Immature natural killer cell (primary cell): Measurements from ENCODE around the gene TCIRG1. TPM values are rescaled to one million over a fixed set of nuclear protein-coding genes. Genes with fewer than 3 reads are reported as not detected.
"Not testable (repeated sequence)": the region's sequence is repeated elsewhere in the genome, so short reads cannot be mapped to it uniquely, and the experiment has no call there.

Experiments
- DNase-seq, 3 donors: peaks; one replicate each; pipeline ENCODE4 v3.0.0; 2022; ENCODE audit warnings: mixed read lengths in 1 of 3
- H3K27ac Mint-ChIP-seq, 6 donors: one replicate each; pipeline ENCODE4 v1.8.0; 2020; ENCODE audit warnings: mixed read lengths in 6 of 6, mild to moderate bottlenecking in 5 of 6, inconsistent platforms in 4 of 6, moderate library complexity in 3 of 6
- H3K27me3 Mint-ChIP-seq, 3 donors: one replicate each; pipeline ENCODE4 v1.8.0; 2020 to 2021; ENCODE audit warnings: low read depth in 3 of 3, mild to moderate bottlenecking in 3 of 3, mixed read lengths in 3 of 3, moderate library complexity in 3 of 3, inconsistent platforms in 1 of 3
- H3K36me3 Mint-ChIP-seq, 3 donors: one replicate each; pipeline ENCODE4 v1.8.0; 2020; ENCODE audit warnings: mixed read lengths in 3 of 3, inconsistent platforms in 2 of 3, mild to moderate bottlenecking in 2 of 3
- H3K4me1 Mint-ChIP-seq, 2 donors: one replicate each; pipeline ENCODE4 v1.8.0; 2020; ENCODE audit warnings: inconsistent platforms in 2 of 2, mild to moderate bottlenecking in 2 of 2, mixed read lengths in 2 of 2, moderate library complexity in 1 of 2
- H3K4me3 Mint-ChIP-seq, 5 donors: one replicate each; pipeline ENCODE4 v1.8.0; 2020; ENCODE audit warnings: mild to moderate bottlenecking in 5 of 5, mixed read lengths in 5 of 5, inconsistent platforms in 3 of 5, moderate library complexity in 3 of 5
- H3K9me3 Mint-ChIP-seq, 6 donors: one replicate each; pipeline ENCODE4 v1.8.0; 2020; ENCODE audit warnings: mild to moderate bottlenecking in 6 of 6, mixed read lengths in 6 of 6, inconsistent platforms in 4 of 6, moderate library complexity in 3 of 6
- polyA plus RNA-seq, 3 donors: library from polyadenylated mRNA; unstranded; fragments of 300-500 nt; fragmentation: Illumina TruSeq; gene quantifications; one replicate each; pipeline ENCODE4 v1.2.3, GENCODE V29; 2021

The TCIRG1 gene
- 100 to 1,000 TPM in 1 of 3 donors, 10 to 100 TPM in 2; 93.0 to 132 (median 93.3) TPM for polyA plus RNA-seq

- Mint-ChIP-seq H3K36me3 (no peaks in the 10 kb centered on the region), H3K9me3 (no peaks in the 10 kb centered on the region), H3K4me1 (peaks cover 34 to 46% of the 10 kb centered on the region in 2 donors), H3K27ac (peak within 1 kb of the TSS; percentile 95 to 98 (median 98)), H3K27me3 (peaks cover 0 to 10% (median 3%) of the 10 kb centered on the region in 3 donors), H3K4me3 (peak within 1 kb of the TSS; percentile 90 to 94 (median 93))
- DNase-seq: peak; percentile 42 to 52 (median 45)
Observed at GRCh38 chr11:68038718-68039525, at the start of gene TCIRG1. TCIRG1 (plus strand) TSS chr11:68039025; CDS start chr11:68041272, 2,247 bp downstream.

- not testable (repeated sequence) for H3K9me3 Mint-ChIP-seq, DNase-seq, H3K36me3 Mint-ChIP-seq, H3K4me1 Mint-ChIP-seq, H3K4me3 Mint-ChIP-seq, H3K27me3 Mint-ChIP-seq, H3K27ac Mint-ChIP-seq
Observed at GRCh38 chr11:67990546-67991346, 48.1 kb upstream of the TCIRG1 start.

- not testable (repeated sequence) for H3K36me3 Mint-ChIP-seq, H3K4me1 Mint-ChIP-seq, H3K9me3 Mint-ChIP-seq, DNase-seq, H3K4me3 Mint-ChIP-seq, H3K27ac Mint-ChIP-seq, H3K27me3 Mint-ChIP-seq
Observed at GRCh38 chr11:67991347-67992121, 47.3 kb upstream of the TCIRG1 start.

GRCh38 chr11:67993821-67994220 is 45.0 kb upstream of the TCIRG1 start:
- not testable (repeated sequence) for H3K27ac Mint-ChIP-seq, H3K9me3 Mint-ChIP-seq
- peak in 2 of 3 donors; percentile 17 to 29 for DNase-seq

GRCh38 chr11:67994387-67994786 is 44.4 kb upstream of the TCIRG1 start:
- peaks cover 25 to 27% of the 10 kb centered on the region in 2 donors for H3K4me1 Mint-ChIP-seq
- not testable (repeated sequence) for H3K9me3 Mint-ChIP-seq, H3K27me3 Mint-ChIP-seq, DNase-seq, H3K36me3 Mint-ChIP-seq, H3K27ac Mint-ChIP-seq, H3K4me3 Mint-ChIP-seq

More at GRCh38 chr11:67993821-67994220, 45.0 kb upstream of the TCIRG1 start:
- H3K27me3 Mint-ChIP-seq, H3K36me3 Mint-ChIP-seq, H3K4me3 Mint-ChIP-seq: not testable (repeated sequence)
- peaks cover 24 to 27% of the 10 kb centered on the region in 2 donors for H3K4me1 Mint-ChIP-seq

GRCh38 chr11:67995129-67995528 is 43.7 kb upstream of the TCIRG1 start:
- not testable (repeated sequence) for H3K9me3 Mint-ChIP-seq, H3K27ac Mint-ChIP-seq, H3K36me3 Mint-ChIP-seq, DNase-seq, H3K27me3 Mint-ChIP-seq, H3K4me3 Mint-ChIP-seq
- H3K4me1 Mint-ChIP-seq: peaks cover 25 to 31% of the 10 kb centered on the region in 2 donors

- peaks cover 25 to 33% of the 10 kb centered on the region in 2 donors for H3K4me1 Mint-ChIP-seq
- H3K27ac Mint-ChIP-seq, H3K4me3 Mint-ChIP-seq, H3K9me3 Mint-ChIP-seq, H3K27me3 Mint-ChIP-seq, H3K36me3 Mint-ChIP-seq, DNase-seq: not testable (repeated sequence)
Observed at GRCh38 chr11:67995579-67995978, 43.2 kb upstream of the TCIRG1 start.

- DNase-seq: no peak
- Mint-ChIP-seq H3K4me1 (peaks cover 25 to 33% of the 10 kb centered on the region in 2 donors), H3K36me3 (peaks cover 0 to 7% (median 4%) of the 10 kb centered on the region in 3 donors), H3K27ac (no peak overlapping the region), H3K4me3 (no peak overlapping the region), H3K27me3 (no peaks in the 10 kb centered on the region), H3K9me3 (no peaks in the 10 kb centered on the region)
Observed at GRCh38 chr11:67996051-67996450, 42.8 kb upstream of the TCIRG1 start.

GRCh38 chr11:67996622-67997474 is 42.0 kb upstream of the TCIRG1 start:
- Mint-ChIP-seq H3K9me3 (no peaks in the 10 kb centered on the region), H3K4me1 (peaks cover 25 to 34% of the 10 kb centered on the region in 2 donors), H3K27me3 (no peaks in the 10 kb centered on the region), H3K4me3 (peak overlapping the region in 4 of 5 donors; percentile 30 to 49 (median 38)), H3K36me3 (peaks cover 0 to 7% (median 4%) of the 10 kb centered on the region in 3 donors), H3K27ac (peak overlapping the region in 5 of 6 donors; percentile 31 to 88 (median 51))
- DNase-seq: peak in 1 of 3 donors; percentile 57

GRCh38 chr11:67997475-67997921 is 41.3 kb upstream of the TCIRG1 start:
- H3K4me1 Mint-ChIP-seq: peaks cover 30 to 41% of the 10 kb centered on the region in 2 donors
- peak overlapping the region in 4 of 6 donors; percentile 34 to 88 (median 57) for H3K27ac Mint-ChIP-seq
- H3K9me3 Mint-ChIP-seq: no peaks in the 10 kb centered on the region
- peak in 1 of 3 donors; percentile 45 for DNase-seq
- no peaks in the 10 kb centered on the region for H3K27me3 Mint-ChIP-seq
- peak overlapping the region; percentile 30 to 53 (median 45) for H3K4me3 Mint-ChIP-seq
- H3K36me3 Mint-ChIP-seq: peaks cover 0 to 7% (median 4%) of the 10 kb centered on the region in 3 donors

GRCh38 chr11:67998150-67999045 is 40.4 kb upstream of the TCIRG1 start:
- Mint-ChIP-seq H3K27ac (peak overlapping the region in 5 of 6 donors; percentile 69 to 85 (median 82)), H3K4me1 (peaks cover 36 to 46% of the 10 kb centered on the region in 2 donors), H3K9me3 (no peaks in the 10 kb centered on the region), H3K36me3 (peaks cover 0 to 7% (median 4%) of the 10 kb centered on the region in 3 donors), H3K27me3 (no peaks in the 10 kb centered on the region), H3K4me3 (peak overlapping the region; percentile 54 to 68 (median 61))
- peak in 2 of 3 donors; percentile 22 to 36 for DNase-seq

GRCh38 chr11:67999201-67999629 is 39.6 kb upstream of the TCIRG1 start:
- H3K27ac Mint-ChIP-seq: peak overlapping the region in 1 of 6 donors; percentile 80
- peaks cover 0 to 7% (median 4%) of the 10 kb centered on the region in 3 donors for H3K36me3 Mint-ChIP-seq
- no peak overlapping the region for H3K4me3 Mint-ChIP-seq
- DNase-seq: no peak
- H3K27me3 Mint-ChIP-seq: no peaks in the 10 kb centered on the region
- H3K4me1 Mint-ChIP-seq: peaks cover 35 to 46% of the 10 kb centered on the region in 2 donors
- H3K9me3 Mint-ChIP-seq: no peaks in the 10 kb centered on the region
